SK-N-MC (cell line): ENCODE results near the gene SYT6.

ENCODE experiments used
- EZH2 ChIP-seq: fragments of 200-600 bp; sonication (generic); IDR thresholded peaks from one replicate; pipeline ENCODE4 v1.6.1; 2017; ENCODE audit warnings: antibody characterized with exemption
- FOXP2 ChIP-seq: optimal IDR thresholded peaks from 2 replicates; pipeline ENCODE3; 2011; ENCODE audit warnings: mild to moderate bottlenecking, moderate library complexity; ENCODE audit not compliant: insufficient read depth; ENCODE audit errors: extremely low read length, control extremely low read depth
- POLR2AphosphoS5 ChIP-seq: IDR thresholded peaks from 2 replicates; pipeline ENCODE4 v1.6.1; 2012; ENCODE audit warnings: mild to moderate bottlenecking, low read depth, low read length, borderline replicate concordance

- TF ChIP-seq POLR2AphosphoS5: no peak
- no peak for TF ChIP-seq EZH2
- no peak for TF ChIP-seq FOXP2
Observed at GRCh38 chr1:114104949-114105348, 48.7 kb downstream of the SYT6 start.
